Measurements from ENCODE around the gene GATAD2B.

The GATAD2B gene

DNA sequence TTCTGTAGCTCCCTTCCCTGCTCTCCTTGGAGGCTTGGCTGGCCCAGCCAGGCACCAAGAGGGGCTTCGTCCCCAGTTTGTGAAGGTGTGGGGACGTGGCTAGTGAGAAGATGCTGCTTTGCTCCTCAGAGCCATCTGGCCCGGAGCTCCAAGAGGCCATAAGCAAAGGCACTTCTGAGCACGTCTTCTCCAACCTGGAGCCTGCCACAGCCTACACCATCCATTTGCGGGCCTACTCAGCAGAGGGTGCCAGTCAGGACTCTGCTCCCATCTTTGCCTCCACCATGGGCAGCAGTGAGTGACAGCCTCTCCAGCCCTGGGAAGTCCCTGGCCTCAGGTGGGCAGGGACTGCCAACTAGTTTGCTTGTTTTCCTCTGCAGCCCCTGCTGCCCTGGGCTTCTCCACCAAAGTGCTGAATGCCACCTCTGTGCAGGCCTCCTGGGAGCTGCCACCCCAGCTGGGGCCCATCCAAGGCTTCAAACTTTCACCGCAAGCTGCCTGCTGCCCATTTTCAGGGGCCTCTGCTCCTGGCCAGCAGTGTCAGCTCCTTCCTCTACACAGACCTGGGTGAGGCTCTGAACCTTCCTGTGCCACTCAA, 121.6 kb downstream of the GATAD2B start:
- Histone ChIP-seq H3K36me3 (ENCODE audit: control insufficient read depth, insufficient read depth, low read length) (no peaks in the 10 kb centered on the region), H3K9ac (ENCODE audit: low read depth, low read length) (no peak overlapping the region), H3K9me3 (ENCODE audit: control insufficient read depth, insufficient read depth, low read length) (no peaks in the 10 kb centered on the region), H3K27ac (ENCODE audit: low read depth, low read length) (no peak overlapping the region), H3K27me3 (ENCODE audit: control insufficient read depth, insufficient read depth, low read length) (no peaks in the 10 kb centered on the region), H3K4me3 (ENCODE audit: low read depth, low read length) (no peak overlapping the region), H3K4me1 (ENCODE audit: control insufficient read depth, insufficient read depth, low read length) (no peaks in the 10 kb centered on the region)

DNA sequence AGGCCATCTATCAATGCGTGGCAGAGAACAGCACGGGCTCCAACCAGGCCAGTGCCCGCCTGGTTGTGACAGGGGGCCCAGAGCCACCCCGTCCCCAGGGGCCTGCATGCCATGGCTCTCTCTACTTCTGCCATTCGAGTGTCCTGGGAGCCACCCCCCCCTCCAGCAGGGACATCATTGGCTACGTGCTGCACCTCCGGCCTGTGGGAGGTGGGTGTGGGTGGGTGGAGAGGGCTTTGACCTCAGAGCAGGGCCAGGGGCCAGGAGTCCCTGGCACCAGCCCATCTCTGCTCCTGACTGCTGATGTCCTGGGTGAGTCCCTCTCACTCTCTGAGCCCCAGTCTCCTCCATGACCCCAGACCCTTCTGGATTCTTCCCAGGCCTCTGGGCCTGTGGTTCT, 122.3 kb downstream of the GATAD2B start:
- Histone ChIP-seq H3K9ac (ENCODE audit: low read depth, low read length) (no peak overlapping the region), H3K27ac (ENCODE audit: low read depth, low read length) (no peak overlapping the region), H3K27me3 (ENCODE audit: control insufficient read depth, insufficient read depth, low read length) (no peaks in the 10 kb centered on the region), H3K4me3 (ENCODE audit: low read depth, low read length) (no peak overlapping the region), H3K9me3 (ENCODE audit: control insufficient read depth, insufficient read depth, low read length) (no peaks in the 10 kb centered on the region), H3K36me3 (ENCODE audit: control insufficient read depth, insufficient read depth, low read length) (no peaks in the 10 kb centered on the region), H3K4me1 (ENCODE audit: control insufficient read depth, insufficient read depth, low read length) (no peaks in the 10 kb centered on the region)

DNA sequence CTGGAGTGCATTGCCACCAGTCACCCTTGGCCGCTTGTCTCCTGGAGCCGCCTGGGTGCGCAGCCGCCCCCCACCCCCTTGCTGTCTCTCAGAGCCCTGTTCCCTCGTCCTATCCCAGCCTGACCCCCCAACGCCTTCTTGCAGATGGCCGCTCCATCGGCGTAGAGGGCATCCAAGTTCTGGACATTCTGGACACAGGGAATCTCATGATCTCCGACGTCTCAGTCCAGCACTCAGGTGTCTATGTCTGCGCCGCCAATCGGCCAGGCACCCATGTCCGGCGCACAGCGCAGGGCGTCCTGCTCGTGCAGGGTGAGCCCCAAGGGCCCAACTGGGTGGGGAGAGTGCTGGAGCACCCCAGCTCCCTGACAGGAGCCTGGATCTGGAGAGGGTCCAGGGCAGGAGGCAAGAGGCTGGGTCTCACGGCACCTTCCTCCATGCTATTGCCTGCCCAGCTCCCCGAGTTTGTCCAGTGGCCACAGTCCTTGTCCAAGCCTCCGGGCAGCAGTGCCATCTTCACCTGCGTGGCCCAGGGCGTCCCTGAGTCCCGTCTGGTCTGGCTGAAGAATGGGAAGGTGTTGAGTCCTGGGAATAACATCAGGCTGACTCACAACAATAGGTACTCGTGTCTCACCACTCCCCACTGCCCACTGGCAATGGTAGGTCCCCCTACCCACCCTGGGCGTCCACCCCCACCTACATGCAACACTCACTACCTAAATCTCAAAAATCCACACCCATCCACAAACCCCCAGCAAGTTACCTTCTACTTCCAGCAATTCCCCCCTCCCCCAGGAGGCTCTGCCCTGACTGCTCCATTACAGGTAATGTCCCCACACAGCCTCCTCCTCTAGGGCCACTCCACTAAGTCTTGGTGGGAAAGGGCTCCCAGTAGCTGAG, 123.0 kb downstream of the GATAD2B start:
- peaks cover 4% of the 10 kb centered on the region; the same call in 1 of the 2 replicates for H3K4me1 ChIP-seq (ENCODE audit: control insufficient read depth, insufficient read depth, low read length)
- H3K27ac ChIP-seq (ENCODE audit: low read depth, low read length), result no peak overlapping the region
- no peaks in the 10 kb centered on the region for H3K9me3 ChIP-seq (ENCODE audit: control insufficient read depth, insufficient read depth, low read length)
- no peak overlapping the region; the same call in 1 of the 2 replicates for H3K9ac ChIP-seq (ENCODE audit: low read depth, low read length)
- H3K4me3 ChIP-seq (ENCODE audit: low read depth, low read length), result no peak overlapping the region
- no peaks in the 10 kb centered on the region for H3K36me3 ChIP-seq (ENCODE audit: control insufficient read depth, insufficient read depth, low read length)
- no peaks in the 10 kb centered on the region for H3K27me3 ChIP-seq (ENCODE audit: control insufficient read depth, insufficient read depth, low read length)

DNA sequence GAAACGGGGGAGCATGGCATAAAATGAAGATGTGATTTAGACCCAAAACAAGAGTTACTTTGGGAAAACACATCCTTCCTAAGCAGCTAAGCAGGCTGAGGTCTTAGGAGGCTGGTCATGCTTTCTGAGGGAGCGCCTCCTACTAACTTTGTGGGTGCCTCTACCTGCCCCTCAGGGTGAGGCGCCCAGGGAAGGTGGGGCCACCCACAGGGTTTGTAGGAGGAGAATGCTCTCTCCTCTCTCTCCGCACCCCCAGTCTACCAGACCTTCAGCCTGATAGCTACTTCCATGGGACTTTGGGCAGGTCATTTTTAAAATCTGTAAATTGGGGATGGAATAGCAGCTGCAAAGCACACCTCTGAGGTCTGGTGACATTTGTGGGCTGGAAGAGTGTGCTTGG, 123.8 kb downstream of the GATAD2B start:
- H3K9me3 ChIP-seq (ENCODE audit: control insufficient read depth, insufficient read depth, low read length), result no peaks in the 10 kb centered on the region
- no peak overlapping the region for H3K4me3 ChIP-seq (ENCODE audit: low read depth, low read length)
- peaks cover 10% of the 10 kb centered on the region; the same call in 1 of the 2 replicates for H3K4me1 ChIP-seq (ENCODE audit: control insufficient read depth, insufficient read depth, low read length)
- no peaks in the 10 kb centered on the region for H3K36me3 ChIP-seq (ENCODE audit: control insufficient read depth, insufficient read depth, low read length)
- H3K27ac ChIP-seq (ENCODE audit: low read depth, low read length), result no peak overlapping the region
- no peak overlapping the region for H3K9ac ChIP-seq (ENCODE audit: low read depth, low read length)
- no peaks in the 10 kb centered on the region for H3K27me3 ChIP-seq (ENCODE audit: control insufficient read depth, insufficient read depth, low read length)

DNA sequence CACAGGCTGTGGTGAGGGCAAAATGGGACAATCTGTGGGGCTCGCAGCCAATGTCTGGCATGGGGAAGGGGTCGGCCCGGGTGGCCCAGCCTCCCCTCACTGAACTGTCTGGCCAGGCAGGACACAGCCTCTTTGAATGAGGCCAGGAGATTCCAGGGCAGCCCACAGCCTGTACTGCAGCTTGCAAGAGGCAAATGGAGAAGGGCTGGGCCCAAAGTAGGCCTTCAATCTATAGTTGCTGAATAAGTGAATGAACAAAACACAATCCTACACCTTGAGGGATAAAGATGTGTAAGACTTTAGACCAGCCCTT, 124.3 kb downstream of the GATAD2B start:
- no peak overlapping the region for H3K9ac ChIP-seq (ENCODE audit: low read depth, low read length)
- H3K4me1 ChIP-seq (ENCODE audit: control insufficient read depth, insufficient read depth, low read length), result peaks cover 14% of the 10 kb centered on the region; the same call in 1 of the 2 replicates
- no peak overlapping the region for H3K4me3 ChIP-seq (ENCODE audit: low read depth, low read length)
- H3K9me3 ChIP-seq (ENCODE audit: control insufficient read depth, insufficient read depth, low read length), result no peaks in the 10 kb centered on the region
- no peaks in the 10 kb centered on the region for H3K27me3 ChIP-seq (ENCODE audit: control insufficient read depth, insufficient read depth, low read length)
- H3K36me3 ChIP-seq (ENCODE audit: control insufficient read depth, insufficient read depth, low read length), result no peaks in the 10 kb centered on the region
- no peak overlapping the region for H3K27ac ChIP-seq (ENCODE audit: low read depth, low read length)

DNA sequence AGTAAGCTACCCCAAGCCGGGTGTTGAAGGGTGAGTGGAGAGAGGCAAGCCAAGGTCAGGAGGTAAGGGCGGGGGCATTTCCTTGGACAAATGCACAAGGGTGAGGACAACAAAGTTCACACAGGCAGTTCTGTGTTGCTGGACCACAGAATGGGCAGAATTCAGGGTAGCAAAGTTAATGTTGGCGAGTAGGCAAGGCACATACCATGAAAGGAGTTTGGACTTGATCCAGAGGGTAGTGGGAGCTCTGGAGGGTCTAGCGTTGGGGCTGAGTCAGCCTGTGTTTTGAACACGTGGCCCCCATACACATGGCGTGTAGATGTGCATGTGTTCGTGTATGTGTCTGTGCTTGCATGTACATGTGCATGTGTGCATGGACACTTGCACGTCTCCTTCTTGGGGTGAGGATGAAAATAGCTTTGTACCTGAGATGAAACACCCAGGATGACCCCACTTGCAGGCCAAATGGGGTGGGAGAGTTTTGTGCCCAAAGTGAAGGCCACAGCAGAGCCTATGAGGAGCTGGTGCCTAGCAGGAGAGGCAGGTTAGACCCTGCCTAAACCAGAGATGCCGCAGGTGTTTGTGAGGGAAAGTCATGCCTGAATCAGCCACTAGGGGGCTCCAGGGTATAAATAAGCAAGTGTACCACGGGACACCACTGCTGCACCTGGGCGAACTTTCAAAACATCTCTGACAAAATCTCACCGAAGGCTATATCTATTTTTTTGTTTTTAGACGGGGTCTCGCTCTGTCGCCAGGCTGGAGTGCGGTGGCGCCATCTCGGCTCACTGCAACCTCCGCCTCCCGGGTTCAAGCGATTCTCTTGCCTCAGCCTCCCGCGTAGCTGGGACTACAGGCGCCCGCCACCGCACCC, 125.7 kb downstream of the GATAD2B start:
- H3K4me1 ChIP-seq (ENCODE audit: control insufficient read depth, insufficient read depth, low read length), result peaks cover 21% of the 10 kb centered on the region; the same call in 1 of the 2 replicates
- H3K36me3 ChIP-seq (ENCODE audit: control insufficient read depth, insufficient read depth, low read length), result no peaks in the 10 kb centered on the region
- no peaks in the 10 kb centered on the region for H3K27me3 ChIP-seq (ENCODE audit: control insufficient read depth, insufficient read depth, low read length)
- H3K27ac ChIP-seq (ENCODE audit: low read depth, low read length), result no peak overlapping the region
- H3K9me3 ChIP-seq (ENCODE audit: control insufficient read depth, insufficient read depth, low read length), result no peaks in the 10 kb centered on the region
- no peak overlapping the region for H3K9ac ChIP-seq (ENCODE audit: low read depth, low read length)
- H3K4me3 ChIP-seq (ENCODE audit: low read depth, low read length), result no peak overlapping the region

DNA sequence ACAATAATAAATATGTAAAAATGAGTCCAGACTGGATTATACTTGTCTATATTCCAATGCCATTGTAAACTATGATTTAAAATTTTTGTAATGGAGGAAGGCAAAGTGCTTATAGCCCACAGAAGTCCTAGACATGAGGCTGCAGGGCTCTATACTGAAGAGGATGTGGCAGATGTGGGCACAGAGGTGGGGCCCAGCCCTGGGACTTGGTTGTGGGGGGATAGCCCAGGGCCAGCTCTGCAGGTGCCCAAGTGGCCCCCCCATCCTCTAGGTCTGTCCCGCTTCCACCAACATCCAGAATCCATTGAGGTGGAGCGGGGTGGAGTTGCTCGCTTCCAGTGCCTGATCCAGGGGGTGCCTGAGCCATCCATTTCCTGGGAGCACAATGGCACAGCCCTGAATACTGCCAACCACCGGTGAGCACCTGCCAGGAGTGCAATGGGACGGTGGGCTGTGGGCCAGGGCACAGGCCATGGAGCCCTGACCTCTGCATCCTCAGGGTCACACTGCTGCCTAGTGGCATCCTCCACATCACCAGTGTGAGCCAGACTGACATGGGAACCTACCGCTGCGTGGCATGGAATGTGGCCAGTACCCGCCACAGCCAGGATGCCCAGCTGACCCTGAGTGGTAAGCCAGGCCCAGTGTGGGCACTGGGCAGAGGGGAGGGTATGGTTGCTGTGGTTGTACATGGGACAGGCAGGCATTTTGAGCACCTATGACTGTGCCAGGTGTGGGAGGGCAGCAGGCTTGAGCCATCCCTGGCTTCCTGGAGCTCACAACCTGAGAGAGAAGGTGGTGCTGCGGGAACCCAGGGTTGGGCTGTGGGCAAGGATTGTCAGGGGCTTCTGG, 126.6 kb downstream of the GATAD2B start:
- Histone ChIP-seq H3K9me3 (ENCODE audit: control insufficient read depth, insufficient read depth, low read length) (no peaks in the 10 kb centered on the region), H3K9ac (ENCODE audit: low read depth, low read length) (no peak overlapping the region), H3K36me3 (ENCODE audit: control insufficient read depth, insufficient read depth, low read length) (no peaks in the 10 kb centered on the region), H3K27me3 (ENCODE audit: control insufficient read depth, insufficient read depth, low read length) (no peaks in the 10 kb centered on the region), H3K4me3 (ENCODE audit: low read depth, low read length) (no peak overlapping the region), H3K4me1 (ENCODE audit: control insufficient read depth, insufficient read depth, low read length) (peaks cover 21% of the 10 kb centered on the region; the same call in 1 of the 2 replicates), H3K27ac (ENCODE audit: low read depth, low read length) (no peak overlapping the region)

DNA sequence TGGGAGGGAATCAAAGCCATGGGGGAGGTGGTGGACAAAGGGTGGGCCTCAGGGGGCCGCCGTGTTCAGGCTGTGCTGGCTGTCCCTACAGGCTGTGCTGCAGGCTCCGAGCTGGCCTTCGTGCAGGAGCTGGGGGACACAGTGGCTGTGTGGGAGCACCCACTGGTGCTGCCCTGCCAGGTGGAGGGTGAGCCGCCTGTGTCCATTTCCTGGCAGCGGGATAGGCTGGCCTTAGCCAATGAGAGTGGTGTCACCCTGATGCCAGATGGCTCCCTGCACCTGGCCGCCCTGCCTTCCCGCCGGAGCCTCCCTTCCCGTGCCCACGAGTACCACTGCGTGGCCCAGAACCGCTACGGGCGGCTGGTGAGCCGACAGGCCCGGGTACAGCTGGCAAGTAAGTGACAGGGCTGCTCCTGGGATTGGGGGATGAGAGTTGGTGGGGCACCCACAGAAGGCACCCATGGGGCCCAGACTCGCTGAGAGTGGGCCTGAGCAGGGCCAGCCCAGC, 127.4 kb downstream of the GATAD2B start:
- Histone ChIP-seq H3K27ac (ENCODE audit: low read depth, low read length) (no peak overlapping the region), H3K9ac (ENCODE audit: low read depth, low read length) (no peak overlapping the region), H3K4me3 (ENCODE audit: low read depth, low read length) (no peak overlapping the region), H3K27me3 (ENCODE audit: control insufficient read depth, insufficient read depth, low read length) (no peaks in the 10 kb centered on the region), H3K4me1 (ENCODE audit: control insufficient read depth, insufficient read depth, low read length) (peaks cover 21% of the 10 kb centered on the region; the same call in 1 of the 2 replicates), H3K36me3 (ENCODE audit: control insufficient read depth, insufficient read depth, low read length) (no peaks in the 10 kb centered on the region), H3K9me3 (ENCODE audit: control insufficient read depth, insufficient read depth, low read length) (no peaks in the 10 kb centered on the region)

DNA sequence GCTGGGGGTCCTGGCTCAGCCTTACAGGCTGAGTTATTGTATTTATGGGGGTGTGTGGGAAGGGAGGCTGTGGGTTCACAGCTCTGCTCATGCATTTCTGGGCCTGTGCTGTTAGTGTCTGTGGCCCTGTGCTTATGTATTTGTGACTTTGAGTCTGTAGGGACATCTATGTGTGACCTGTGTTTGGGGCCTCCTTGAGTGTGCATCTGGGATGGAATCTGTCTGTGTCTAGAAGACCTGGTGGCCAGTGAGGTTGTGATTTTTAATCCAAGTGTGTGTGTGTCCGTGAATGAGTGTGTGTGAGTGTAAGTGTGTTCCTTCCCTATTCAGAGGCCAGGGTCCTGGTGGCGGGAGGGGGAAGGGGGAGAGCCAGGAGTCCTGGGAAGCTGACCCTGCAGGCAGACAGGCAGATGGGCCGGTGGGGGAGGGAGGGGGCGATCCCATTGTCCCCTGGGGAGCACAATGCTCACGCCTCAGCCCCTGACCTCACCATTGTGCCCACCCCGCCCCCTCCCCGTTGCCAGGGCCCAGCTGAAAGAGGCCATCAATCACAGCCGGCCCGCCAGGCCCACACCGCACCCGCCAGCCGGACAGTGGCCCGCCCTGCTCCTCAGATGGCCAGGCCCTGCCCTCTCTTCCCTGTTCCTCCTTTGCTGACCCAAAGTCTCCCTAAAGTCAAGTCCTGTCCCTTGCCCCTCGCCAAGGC, 128.0 kb downstream of the GATAD2B start:
- peaks cover 21% of the 10 kb centered on the region; the same call in 1 of the 2 replicates for H3K4me1 ChIP-seq (ENCODE audit: control insufficient read depth, insufficient read depth, low read length)
- H3K36me3 ChIP-seq (ENCODE audit: control insufficient read depth, insufficient read depth, low read length), result no peaks in the 10 kb centered on the region
- H3K4me3 ChIP-seq (ENCODE audit: low read depth, low read length), result no peak overlapping the region
- no peaks in the 10 kb centered on the region for H3K9me3 ChIP-seq (ENCODE audit: control insufficient read depth, insufficient read depth, low read length)
- H3K27me3 ChIP-seq (ENCODE audit: control insufficient read depth, insufficient read depth, low read length), result no peaks in the 10 kb centered on the region
- no peak overlapping the region for H3K9ac ChIP-seq (ENCODE audit: low read depth, low read length)
- H3K27ac ChIP-seq (ENCODE audit: low read depth, low read length), result no peak overlapping the region
